ENCODE measurements around the gene APOBR. TPM values are rescaled to one million over a fixed set of nuclear protein-coding genes. Genes with fewer than 3 reads are reported as not detected.

Gene APOBR
- total and polyA plus RNA-seq, 2 donors (not counting 3 experiments of a cell fraction or from before 2014, with no cell fraction given), result not detected

GRCh38 chr16:28513484-28514181, 19.2 kb downstream of the APOBR start:
- no TSS peak for BruUV-seq (replicated peaks)
- no peaks in the 10 kb centered on the region for H3K27me3 ChIP-seq (ENCODE audit: control insufficient read depth in 2 of 2, insufficient read depth in 2 of 2, low read length in 2 of 2)

More at GRCh38 chr16:28513484-28514181, 19.2 kb downstream of the APOBR start:
- Histone ChIP-seq H3K36me3 (ENCODE audit: control insufficient read depth in 2 of 2, extremely low read depth in 1 of 2, insufficient read depth in 2 of 2, low read length in 2 of 2) (no peaks in the 10 kb centered on the region), H3K4me2 (ENCODE audit: insufficient read depth, low read length) (no peak overlapping the region), H3K79me2 (ENCODE audit: control insufficient read depth, insufficient read depth, low read length) (no peaks in the 10 kb centered on the region), H2AFZ (ENCODE audit: low read depth, low read length) (no peak overlapping the region), H3K27ac (ENCODE audit: insufficient read depth, low read depth, low read length) (no peak overlapping the region), H3K9ac (replicated peaks; ENCODE audit: extremely low read depth, insufficient read depth, low read length) (no peak overlapping the region), H3K9me3 (replicated peaks; ENCODE audit: control insufficient read depth, insufficient read depth, low read length) (no peaks in the 10 kb centered on the region), H3K9me1 (replicated peaks; ENCODE audit: control insufficient read depth, extremely low read depth, insufficient read depth, low read length) (no peaks in the 10 kb centered on the region), H3K4me3 (replicated peaks in 1 of 3; ENCODE audit: insufficient read depth in 1 of 3, low read depth in 1 of 3, low read length in 3 of 3) (no peak overlapping the region), H4K20me1 (replicated peaks; ENCODE audit: control insufficient read depth, extremely low read depth, insufficient read depth, low read length) (no peaks in the 10 kb centered on the region), H3K4me1 (ENCODE audit: control insufficient read depth, extremely low read depth, insufficient read depth, low read length) (no peaks in the 10 kb centered on the region)
- ChIA-PET POLR2A (interaction anchor here (0.6 kb wide), 1 partner anchor 28 kb away, joined by 11 read pairs; no protein-coding TSS in a partner anchor), CTCF (no interaction called here)
- DNase-seq (ENCODE audit: low read depth, low spot score) (no peak), FAIRE-seq (no peak)
- intact Hi-C loops (cut with micrococcal nuclease), result no loop called here
- dilution Hi-C loops (cut with MboI; ENCODE audit: extremely low pct_ligation_motif_present, low sequenced_read_pairs), result no loop called here
- TF ChIP-seq POLR2A (IDR thresholded peaks at IDR 0.05; ENCODE audit: low read depth, low read length) (no peak), CTCF (IDR thresholded peaks at IDR 0.05; ENCODE audit: extremely low read depth in 1 of 2, insufficient read depth in 1 of 2, low read depth in 1 of 2, low read length in 2 of 2) (no peak), MAX (IDR thresholded peaks at IDR 0.05; ENCODE audit: insufficient read depth, insufficient read length) (no peak), GATA2 (IDR thresholded peaks at IDR 0.05; ENCODE audit: insufficient read depth, insufficient read length, low read depth, low read length) (no peak), POLR2AphosphoS5 (IDR thresholded peaks at IDR 0.05; ENCODE audit: insufficient read depth, low read depth, low read length) (no peak), EZH2 (IDR thresholded peaks at IDR 0.05; ENCODE audit: borderline replicate concordance, low read depth, low read length, severe bottlenecking) (no peak), JUN (IDR thresholded peaks at IDR 0.05; ENCODE audit: borderline replicate concordance, insufficient read depth, insufficient read length, low read depth) (no peak), FOS (IDR thresholded peaks at IDR 0.05; ENCODE audit: borderline replicate concordance, insufficient read depth, low read length) (no peak)

Data from endothelial cell of umbilical vein (primary cell).